SU-DHL-6 (cell line): ENCODE results near the gene GPR84.

ENCODE experiments used
- EZH2phosphoT487 ChIP-seq: fragments of 200-600 bp; sonication (generic), shearing (Covaris generic); conservative IDR thresholded peaks from 2 replicates; pipeline ENCODE4 v1.6.1; 2018; ENCODE audit warnings: mild to moderate bottlenecking, antibody characterized with exemption, low read length, moderate library complexity, mixed read lengths
- TF ChIP-seq, protein P1 (sequence below): fragments of 200-600 bp; sonication (generic); IDR thresholded peaks from one replicate; pipeline ENCODE4 v1.5.1; 2017; ENCODE audit warnings: antibody characterized with exemption, mild to moderate bottlenecking, low read length, moderate library complexity; ENCODE audit not compliant: insufficient read depth, poor library complexity, severe bottlenecking

DNA sequence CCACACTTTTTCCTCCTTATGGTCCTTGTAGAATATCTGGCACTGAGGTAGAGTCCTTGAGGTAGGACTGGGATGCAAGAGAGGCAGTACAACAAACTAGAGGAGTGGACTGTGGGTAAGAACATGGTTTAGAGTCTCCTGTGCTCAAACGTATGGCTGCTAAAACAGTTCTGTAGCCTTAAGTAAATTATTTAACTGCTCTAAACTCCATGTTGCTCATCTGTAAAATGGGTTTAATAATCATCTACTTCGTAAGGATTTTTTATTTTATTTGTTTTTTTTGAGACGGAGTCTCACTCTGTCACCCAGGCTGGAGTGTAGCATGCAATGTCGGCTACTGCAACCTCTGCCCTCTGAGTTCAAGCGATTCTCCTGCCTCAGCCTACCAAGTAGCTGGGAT, 42.9 kb downstream of the GPR84 start:
- TF ChIP-seq, protein P1, sequence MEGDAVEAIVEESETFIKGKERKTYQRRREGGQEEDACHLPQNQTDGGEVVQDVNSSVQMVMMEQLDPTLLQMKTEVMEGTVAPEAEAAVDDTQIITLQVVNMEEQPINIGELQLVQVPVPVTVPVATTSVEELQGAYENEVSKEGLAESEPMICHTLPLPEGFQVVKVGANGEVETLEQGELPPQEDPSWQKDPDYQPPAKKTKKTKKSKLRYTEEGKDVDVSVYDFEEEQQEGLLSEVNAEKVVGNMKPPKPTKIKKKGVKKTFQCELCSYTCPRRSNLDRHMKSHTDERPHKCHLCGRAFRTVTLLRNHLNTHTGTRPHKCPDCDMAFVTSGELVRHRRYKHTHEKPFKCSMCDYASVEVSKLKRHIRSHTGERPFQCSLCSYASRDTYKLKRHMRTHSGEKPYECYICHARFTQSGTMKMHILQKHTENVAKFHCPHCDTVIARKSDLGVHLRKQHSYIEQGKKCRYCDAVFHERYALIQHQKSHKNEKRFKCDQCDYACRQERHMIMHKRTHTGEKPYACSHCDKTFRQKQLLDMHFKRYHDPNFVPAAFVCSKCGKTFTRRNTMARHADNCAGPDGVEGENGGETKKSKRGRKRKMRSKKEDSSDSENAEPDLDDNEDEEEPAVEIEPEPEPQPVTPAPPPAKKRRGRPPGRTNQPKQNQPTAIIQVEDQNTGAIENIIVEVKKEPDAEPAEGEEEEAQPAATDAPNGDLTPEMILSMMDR, result no peak
- no peak for TF ChIP-seq EZH2phosphoT487
